ENCODE data around the gene DPYSL4.

The DPYSL4 gene

DNA sequence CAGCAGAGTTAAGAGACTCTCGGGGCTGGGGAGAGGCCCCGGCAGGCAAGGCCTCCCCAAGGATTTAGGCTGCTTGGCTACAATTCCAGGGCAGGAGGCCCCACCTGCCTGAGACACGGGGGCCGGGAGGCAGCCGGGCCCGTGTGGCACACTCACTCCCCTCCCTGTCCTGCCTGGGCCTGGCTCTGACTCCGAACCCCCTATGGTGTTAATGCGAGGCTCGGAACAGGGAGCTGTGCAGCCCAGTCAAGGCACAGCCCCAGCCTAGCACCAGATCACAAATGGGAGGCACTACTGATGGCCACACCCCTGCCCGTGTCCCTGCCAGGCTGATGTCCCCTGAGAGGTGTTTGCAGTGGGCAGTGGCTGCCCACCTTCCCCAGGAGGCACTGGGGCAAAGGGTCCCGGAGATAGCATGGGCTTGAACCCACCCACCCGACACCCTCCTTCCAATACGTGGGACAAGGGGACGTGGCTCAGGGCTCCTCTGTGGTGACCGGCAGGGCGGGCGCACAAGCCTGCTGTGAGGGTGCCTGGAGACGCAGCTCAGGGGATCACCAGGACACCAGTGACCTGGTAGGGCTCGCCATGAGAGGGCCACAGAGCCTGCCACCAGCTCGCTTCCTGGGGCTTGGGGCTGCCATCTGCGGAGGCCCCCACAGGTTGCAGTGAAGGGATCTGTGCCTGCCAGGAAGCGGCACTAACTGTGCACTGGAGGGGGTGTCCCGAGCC is 37.0 kb downstream of the DPYSL4 start:
- TF ChIP-seq, protein P1, sequence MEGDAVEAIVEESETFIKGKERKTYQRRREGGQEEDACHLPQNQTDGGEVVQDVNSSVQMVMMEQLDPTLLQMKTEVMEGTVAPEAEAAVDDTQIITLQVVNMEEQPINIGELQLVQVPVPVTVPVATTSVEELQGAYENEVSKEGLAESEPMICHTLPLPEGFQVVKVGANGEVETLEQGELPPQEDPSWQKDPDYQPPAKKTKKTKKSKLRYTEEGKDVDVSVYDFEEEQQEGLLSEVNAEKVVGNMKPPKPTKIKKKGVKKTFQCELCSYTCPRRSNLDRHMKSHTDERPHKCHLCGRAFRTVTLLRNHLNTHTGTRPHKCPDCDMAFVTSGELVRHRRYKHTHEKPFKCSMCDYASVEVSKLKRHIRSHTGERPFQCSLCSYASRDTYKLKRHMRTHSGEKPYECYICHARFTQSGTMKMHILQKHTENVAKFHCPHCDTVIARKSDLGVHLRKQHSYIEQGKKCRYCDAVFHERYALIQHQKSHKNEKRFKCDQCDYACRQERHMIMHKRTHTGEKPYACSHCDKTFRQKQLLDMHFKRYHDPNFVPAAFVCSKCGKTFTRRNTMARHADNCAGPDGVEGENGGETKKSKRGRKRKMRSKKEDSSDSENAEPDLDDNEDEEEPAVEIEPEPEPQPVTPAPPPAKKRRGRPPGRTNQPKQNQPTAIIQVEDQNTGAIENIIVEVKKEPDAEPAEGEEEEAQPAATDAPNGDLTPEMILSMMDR (IDR thresholded peaks at IDR 0.05), result no peak

GRCh38 chr10:132224343-132225072 is 37.8 kb downstream of the DPYSL4 start:
- TF ChIP-seq, protein P1 (IDR thresholded peaks at IDR 0.05), result no peak

- TF ChIP-seq, protein P1 (IDR thresholded peaks at IDR 0.05), result no peak
These were observed 38.5 kb downstream of the DPYSL4 start for GRCh38 chr10:132225073-132225848.

DNA sequence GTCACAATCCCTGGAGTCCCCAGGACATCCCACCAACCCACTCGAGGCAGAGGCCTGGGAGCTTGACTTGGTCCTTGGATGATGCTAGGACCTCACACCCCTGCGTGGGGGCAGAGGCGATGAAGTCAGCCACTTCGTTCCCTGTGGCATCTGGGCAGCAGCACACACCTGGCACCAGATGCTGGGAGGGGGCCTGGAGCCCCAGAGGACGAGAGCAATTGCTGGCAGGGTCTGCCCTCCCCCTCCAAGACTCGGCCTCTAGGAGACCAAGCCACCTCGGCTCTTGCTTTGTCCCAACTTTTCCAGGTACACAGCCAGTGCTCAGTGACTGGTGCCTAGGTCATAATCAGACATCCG is 39.1 kb downstream of the DPYSL4 start:
- TF ChIP-seq, protein P1 (IDR thresholded peaks at IDR 0.05), result no peak

DNA sequence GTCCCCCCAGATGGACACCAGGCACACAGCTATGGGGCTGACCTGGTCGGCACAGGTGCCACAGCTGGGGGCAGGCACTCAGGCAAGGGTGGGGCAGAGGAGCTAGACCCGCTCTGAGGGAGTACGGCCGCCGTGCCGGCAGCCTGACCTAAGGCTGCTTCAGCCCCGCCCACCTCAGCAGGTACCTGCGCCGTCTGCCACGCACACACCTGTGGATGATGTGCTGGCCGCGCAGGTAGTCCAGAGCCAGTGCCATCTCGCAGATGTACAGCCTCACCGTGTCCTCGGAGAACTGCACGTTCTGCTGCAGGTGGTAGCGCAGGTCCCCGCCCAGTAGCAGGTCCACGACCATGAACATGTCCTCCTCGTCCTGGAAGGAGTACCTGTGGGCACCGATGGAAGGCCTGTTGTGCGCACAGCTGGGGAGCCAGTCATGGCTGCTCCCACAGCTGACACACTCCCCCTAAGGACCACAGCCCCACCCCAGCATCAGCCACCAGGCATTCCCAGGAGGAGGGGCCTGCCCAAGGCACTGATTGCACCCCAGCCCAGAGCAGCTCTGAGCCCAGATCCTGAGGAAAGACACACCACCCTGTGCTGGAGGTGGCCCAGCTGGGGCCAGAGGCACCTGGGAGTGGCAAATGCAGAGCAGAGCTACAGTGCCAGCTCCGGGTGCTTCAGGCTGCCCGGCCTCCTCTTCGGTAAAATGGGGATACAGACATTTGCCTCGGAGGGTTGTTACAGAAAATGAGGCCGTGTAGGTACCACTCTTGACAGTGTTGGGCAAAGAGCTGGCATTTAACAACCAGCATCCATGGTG is 40.0 kb downstream of the DPYSL4 start:
- TF ChIP-seq, protein P1 (IDR thresholded peaks at IDR 0.05), result no peak

DNA sequence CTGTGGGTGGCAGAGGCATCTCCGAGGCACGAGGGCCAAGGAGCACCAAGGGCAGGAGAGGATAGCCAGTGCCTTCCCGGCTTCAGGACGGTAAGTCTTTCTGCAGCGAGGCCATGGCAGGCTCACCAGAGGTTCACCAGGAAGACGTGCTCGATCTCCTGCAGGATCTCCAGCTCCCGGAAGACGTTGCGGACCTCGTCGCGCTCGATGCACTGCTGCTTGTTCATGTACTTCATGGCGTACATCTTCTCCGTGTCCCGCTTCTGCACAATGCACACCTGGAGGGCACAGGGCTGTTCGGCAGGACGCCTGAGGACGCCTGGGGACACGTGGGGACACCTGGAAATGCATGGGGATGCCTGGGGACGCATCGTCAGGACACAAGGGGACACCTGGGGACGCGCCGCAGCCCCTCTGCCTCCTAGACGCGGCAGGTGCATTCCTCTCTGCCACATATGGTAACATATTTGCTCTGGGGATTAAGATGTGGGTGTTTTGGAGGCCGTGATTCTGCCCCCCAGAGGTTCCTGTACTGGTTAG is 41.2 kb downstream of the DPYSL4 start:
- TF ChIP-seq, protein P1 (IDR thresholded peaks at IDR 0.05), result no peak

DNA sequence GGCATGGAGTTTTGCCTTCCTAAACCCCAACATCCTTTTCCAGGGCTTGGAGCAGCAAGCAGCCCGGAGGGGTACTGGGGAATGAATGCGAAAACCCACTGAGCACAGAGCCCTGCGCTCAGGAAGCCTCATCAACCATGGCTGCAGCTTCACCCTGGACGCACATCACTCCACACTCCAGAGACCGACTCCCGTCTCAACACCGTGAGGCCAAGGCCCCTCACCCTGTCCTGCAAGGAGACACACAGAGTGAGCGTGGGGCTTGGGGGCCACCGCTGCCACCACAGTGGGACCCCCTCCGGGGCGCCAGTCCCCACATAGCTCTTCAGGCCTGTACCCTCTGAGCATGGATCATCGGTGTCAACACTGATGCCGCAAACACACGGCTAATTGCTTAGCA is 41.9 kb downstream of the DPYSL4 start:
- TF ChIP-seq, protein P1 (IDR thresholded peaks at IDR 0.05), result no peak

Measured in LNCAP (cell line).